Neural progenitor cell (in vitro differentiated cells): ENCODE measurements around the gene MC1R.

Experiments
- EZH2 ChIP-seq: fragments of 200-600 bp; sonication (generic); IDR thresholded peaks from 2 replicates; pipeline ENCODE4 v1.6.1; 2017; ENCODE audit warnings: antibody characterized with exemption, mild to moderate bottlenecking, moderate library complexity
- EZH2phosphoT487 ChIP-seq: fragments of 200-600 bp; sonication (generic); IDR thresholded peaks from 2 replicates; pipeline ENCODE4 v1.6.1; 2017; ENCODE audit warnings: antibody characterized with exemption
- TF ChIP-seq, protein P1 (sequence below): fragments of 200-600 bp; sonication (generic); IDR thresholded peaks from 2 replicates; pipeline ENCODE4 v1.5.1; 2017; ENCODE audit warnings: antibody characterized with exemption, mild to moderate bottlenecking

DNA sequence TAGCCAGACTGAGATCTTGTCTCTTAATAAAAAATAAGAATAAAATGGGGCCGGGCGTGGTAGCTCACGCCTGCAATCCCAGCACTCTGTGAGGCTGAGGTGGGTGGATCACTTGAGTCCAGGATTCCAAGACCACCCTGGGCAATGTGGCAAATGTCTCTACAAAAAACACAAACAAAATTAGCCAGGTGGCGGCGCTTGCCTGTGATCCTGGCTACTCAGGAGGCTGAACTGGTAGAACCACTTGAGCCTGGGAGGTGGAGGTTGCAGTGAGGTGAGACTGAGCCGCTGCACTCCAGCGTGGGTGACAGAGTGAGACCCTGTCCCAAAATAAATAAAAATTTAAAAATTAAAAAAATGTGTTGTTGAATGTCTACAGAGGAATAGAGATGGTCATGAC is 27.0 kb downstream of the MC1R start:
- TF ChIP-seq, protein P1, sequence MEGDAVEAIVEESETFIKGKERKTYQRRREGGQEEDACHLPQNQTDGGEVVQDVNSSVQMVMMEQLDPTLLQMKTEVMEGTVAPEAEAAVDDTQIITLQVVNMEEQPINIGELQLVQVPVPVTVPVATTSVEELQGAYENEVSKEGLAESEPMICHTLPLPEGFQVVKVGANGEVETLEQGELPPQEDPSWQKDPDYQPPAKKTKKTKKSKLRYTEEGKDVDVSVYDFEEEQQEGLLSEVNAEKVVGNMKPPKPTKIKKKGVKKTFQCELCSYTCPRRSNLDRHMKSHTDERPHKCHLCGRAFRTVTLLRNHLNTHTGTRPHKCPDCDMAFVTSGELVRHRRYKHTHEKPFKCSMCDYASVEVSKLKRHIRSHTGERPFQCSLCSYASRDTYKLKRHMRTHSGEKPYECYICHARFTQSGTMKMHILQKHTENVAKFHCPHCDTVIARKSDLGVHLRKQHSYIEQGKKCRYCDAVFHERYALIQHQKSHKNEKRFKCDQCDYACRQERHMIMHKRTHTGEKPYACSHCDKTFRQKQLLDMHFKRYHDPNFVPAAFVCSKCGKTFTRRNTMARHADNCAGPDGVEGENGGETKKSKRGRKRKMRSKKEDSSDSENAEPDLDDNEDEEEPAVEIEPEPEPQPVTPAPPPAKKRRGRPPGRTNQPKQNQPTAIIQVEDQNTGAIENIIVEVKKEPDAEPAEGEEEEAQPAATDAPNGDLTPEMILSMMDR, result no peak
- TF ChIP-seq EZH2 (no peak), EZH2phosphoT487 (no peak)
